Right lobe of liver (tissue), 4 donors: ENCODE measurements around the gene ANO4.

ENCODE experiments used
- POLR2A ChIP-seq: fragments of 450-650 bp; IDR thresholded peaks from one replicate; pipeline ENCODE4 v1.6.1; 2017; ENCODE audit warnings: antibody characterized with exemption, mild to moderate bottlenecking
- TF ChIP-seq, protein P1 (sequence below), 4 donors: fragments of 200-600 bp in 3 of 4; fragments of 450-650 bp in 1 of 4; IDR thresholded peaks; one replicate each; pipeline versions ENCODE4 v1.5.1 to v1.8.0; 2016 to 2022; ENCODE audit warnings: antibody characterized with exemption in 4 of 4, mild to moderate bottlenecking in 2 of 4
- donor health status: DM: no; HTN: no; CAD: no.
- donor health status: DM: no; HTN: no; CAD: no.
- donor health status: DM: no; HTN: yes; CAD: no.

GRCh38 chr12:100991102-100991501 lies 196.5 kb downstream of the ANO4 start:
- no peak for TF ChIP-seq POLR2A
- TF ChIP-seq, protein P1, sequence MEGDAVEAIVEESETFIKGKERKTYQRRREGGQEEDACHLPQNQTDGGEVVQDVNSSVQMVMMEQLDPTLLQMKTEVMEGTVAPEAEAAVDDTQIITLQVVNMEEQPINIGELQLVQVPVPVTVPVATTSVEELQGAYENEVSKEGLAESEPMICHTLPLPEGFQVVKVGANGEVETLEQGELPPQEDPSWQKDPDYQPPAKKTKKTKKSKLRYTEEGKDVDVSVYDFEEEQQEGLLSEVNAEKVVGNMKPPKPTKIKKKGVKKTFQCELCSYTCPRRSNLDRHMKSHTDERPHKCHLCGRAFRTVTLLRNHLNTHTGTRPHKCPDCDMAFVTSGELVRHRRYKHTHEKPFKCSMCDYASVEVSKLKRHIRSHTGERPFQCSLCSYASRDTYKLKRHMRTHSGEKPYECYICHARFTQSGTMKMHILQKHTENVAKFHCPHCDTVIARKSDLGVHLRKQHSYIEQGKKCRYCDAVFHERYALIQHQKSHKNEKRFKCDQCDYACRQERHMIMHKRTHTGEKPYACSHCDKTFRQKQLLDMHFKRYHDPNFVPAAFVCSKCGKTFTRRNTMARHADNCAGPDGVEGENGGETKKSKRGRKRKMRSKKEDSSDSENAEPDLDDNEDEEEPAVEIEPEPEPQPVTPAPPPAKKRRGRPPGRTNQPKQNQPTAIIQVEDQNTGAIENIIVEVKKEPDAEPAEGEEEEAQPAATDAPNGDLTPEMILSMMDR (IDR thresholded peaks at IDR 0.05): no peak
